ENCODE measurements around the gene PHKA2.
A peak's percentile ranks its signal among the peaks of the same experiment; 100 is the strongest.
"Not testable (repeated sequence)": the region's sequence is repeated elsewhere in the genome, so short reads cannot be mapped to it uniquely, and the experiment has no call there.

PHKA2 gene

DNA sequence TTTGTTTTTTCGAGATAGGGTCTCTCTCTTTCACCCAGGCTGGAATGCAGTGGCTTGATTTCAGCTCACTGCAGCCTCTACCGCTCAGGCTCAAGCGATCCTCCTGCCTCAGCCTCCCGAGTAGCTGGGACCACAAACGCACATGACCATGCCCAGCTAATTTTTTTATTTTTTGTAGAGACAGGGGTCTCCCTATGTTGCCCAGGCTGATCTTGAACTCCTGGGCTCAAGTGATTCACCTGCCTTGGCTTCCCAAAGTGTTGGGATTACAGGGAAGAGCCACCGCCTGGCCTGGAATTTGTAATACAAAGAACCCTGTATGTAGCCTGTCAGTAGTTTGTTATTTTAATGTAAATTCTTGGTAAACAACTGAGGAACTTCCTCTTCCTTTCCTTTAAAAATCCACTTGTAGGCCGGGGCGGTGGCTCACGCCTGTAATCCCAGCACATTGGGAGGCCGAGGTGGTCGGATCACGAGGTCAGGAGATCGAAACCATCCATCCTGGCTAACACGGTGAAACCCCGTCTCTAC lies 119.5 kb downstream of the PHKA2 start:
- CTCF ChIA-PET = interaction anchor here (1.1 kb wide), 1 partner anchor 22 kb away, joined by 3 read pairs; no protein-coding TSS in a partner anchor
- POLR2A ChIA-PET = no interaction called here
- no peak for DNase-seq (ENCODE audit: extremely low spot score)
- TF ChIP-seq, protein P1, sequence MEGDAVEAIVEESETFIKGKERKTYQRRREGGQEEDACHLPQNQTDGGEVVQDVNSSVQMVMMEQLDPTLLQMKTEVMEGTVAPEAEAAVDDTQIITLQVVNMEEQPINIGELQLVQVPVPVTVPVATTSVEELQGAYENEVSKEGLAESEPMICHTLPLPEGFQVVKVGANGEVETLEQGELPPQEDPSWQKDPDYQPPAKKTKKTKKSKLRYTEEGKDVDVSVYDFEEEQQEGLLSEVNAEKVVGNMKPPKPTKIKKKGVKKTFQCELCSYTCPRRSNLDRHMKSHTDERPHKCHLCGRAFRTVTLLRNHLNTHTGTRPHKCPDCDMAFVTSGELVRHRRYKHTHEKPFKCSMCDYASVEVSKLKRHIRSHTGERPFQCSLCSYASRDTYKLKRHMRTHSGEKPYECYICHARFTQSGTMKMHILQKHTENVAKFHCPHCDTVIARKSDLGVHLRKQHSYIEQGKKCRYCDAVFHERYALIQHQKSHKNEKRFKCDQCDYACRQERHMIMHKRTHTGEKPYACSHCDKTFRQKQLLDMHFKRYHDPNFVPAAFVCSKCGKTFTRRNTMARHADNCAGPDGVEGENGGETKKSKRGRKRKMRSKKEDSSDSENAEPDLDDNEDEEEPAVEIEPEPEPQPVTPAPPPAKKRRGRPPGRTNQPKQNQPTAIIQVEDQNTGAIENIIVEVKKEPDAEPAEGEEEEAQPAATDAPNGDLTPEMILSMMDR (IDR thresholded peaks at IDR 0.05; ENCODE audit: control extremely low read depth, extremely low read depth, low read depth, missing control alignments) = no peak

- CTCF ChIA-PET = interaction anchor here (1.3 to 2.3 kb wide), 2 partner anchors 25 to 92 kb away, joined by 4 to 5 read pairs; no protein-coding TSS in a partner anchor
- DNase-seq (ENCODE audit: extremely low spot score) = no peak
- TF ChIP-seq, protein P1 (IDR thresholded peaks at IDR 0.05; ENCODE audit: control extremely low read depth, extremely low read depth, low read depth, missing control alignments) = no peak
- POLR2A ChIA-PET = no interaction called here
Measured at GRCh38 chrX:18861511-18861910, 122.4 kb downstream of the PHKA2 start.

- no peak for DNase-seq (ENCODE audit: extremely low spot score)
- ChIA-PET POLR2A (interaction anchor here (0.7 kb wide), 1 partner anchor 903 kb away, joined by 3 read pairs; no protein-coding TSS in a partner anchor), CTCF (interaction anchor here (2.0 kb wide), 1 partner anchor 30 kb away, joined by 9 read pairs; no protein-coding TSS in a partner anchor)
- TF ChIP-seq, protein P1 (IDR thresholded peaks at IDR 0.05; ENCODE audit: control extremely low read depth, extremely low read depth, low read depth, missing control alignments) = no peak
Measured at GRCh38 chrX:18856645-18856997, 127.3 kb downstream of the PHKA2 start.

GRCh38 chrX:18855919-18856644 lies 127.8 kb downstream of the PHKA2 start:
- TF ChIP-seq, protein P1 (IDR thresholded peaks at IDR 0.05; ENCODE audit: control extremely low read depth, extremely low read depth, low read depth, missing control alignments) = no peak
- DNase-seq (ENCODE audit: extremely low spot score) = peak; percentile 66
- CTCF ChIA-PET = interaction anchor here (2.0 kb wide), 1 partner anchor 30 kb away, joined by 9 read pairs; no protein-coding TSS in a partner anchor
- POLR2A ChIA-PET = interaction anchor here (0.7 kb wide), 1 partner anchor 904 kb away, joined by 3 read pairs; no protein-coding TSS in a partner anchor

DNA sequence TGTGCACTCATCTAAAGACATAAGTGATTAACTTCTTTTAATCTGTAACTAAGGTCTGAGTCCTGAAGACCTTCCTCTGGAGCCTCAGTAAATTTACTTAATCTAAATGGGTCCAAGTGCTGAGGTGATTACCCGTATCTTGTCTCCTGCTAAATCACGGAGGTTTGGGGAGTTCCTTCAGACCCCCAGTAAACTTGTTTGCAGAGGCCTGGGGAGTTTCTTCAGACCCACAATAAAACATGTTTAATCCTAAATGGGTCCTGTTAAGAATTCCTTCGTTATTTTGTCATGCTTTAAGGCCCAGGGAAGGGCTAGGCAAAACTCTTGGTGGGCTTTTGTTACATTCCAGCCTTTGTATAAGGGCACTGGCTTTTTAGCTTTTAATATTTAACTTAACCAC lies 136.0 kb downstream of the PHKA2 start:
- DNase-seq (ENCODE audit: extremely low spot score); POLR2A ChIA-PET: not testable (repeated sequence)
- CTCF ChIA-PET = interaction anchor here (1.0 to 1.1 kb wide), 2 partner anchors 15 to 151 kb away, joined by 3 read pairs; no protein-coding TSS in a partner anchor

Measured in GM10248 (cell line).